Chondrocyte (in vitro differentiated cells): Measurements from ENCODE around the gene ACCSL. TPM values are rescaled to one million over a fixed set of nuclear protein-coding genes. Genes with fewer than 3 reads are reported as not detected.

Experiments
- DNase-seq: peaks from one replicate; pipeline ENCODE4 v3.0.0; 2021; ENCODE audit warnings: mixed read lengths, low spot score
- H3K27ac Mint-ChIP-seq: one replicate; pipeline ENCODE4 v1.8.0; 2021; ENCODE audit warnings: mild to moderate bottlenecking, moderate library complexity, mixed read lengths; ENCODE audit not compliant: unreplicated experiment
- H3K27me3 Mint-ChIP-seq: 2 replicates; pipeline ENCODE4 v1.8.0; 2021; ENCODE audit warnings: low read depth, mixed read lengths
- H3K36me3 Mint-ChIP-seq: 2 replicates; pipeline ENCODE4 v1.8.0; 2021; ENCODE audit warnings: low read depth, mixed read lengths
- H3K4me1 Mint-ChIP-seq: 2 replicates; pipeline ENCODE4 v1.8.0; 2021; ENCODE audit warnings: low read depth, mild to moderate bottlenecking, mixed read lengths
- H3K4me3 Mint-ChIP-seq: one replicate; pipeline ENCODE4 v1.8.0; 2021; ENCODE audit warnings: mild to moderate bottlenecking, moderate library complexity, mixed read lengths; ENCODE audit not compliant: unreplicated experiment
- H3K9me3 Mint-ChIP-seq: 2 replicates; pipeline ENCODE4 v1.8.0; 2021; ENCODE audit warnings: low read depth, mixed read lengths
- CTCF ChIP-seq: fragments of 200-600 bp; sonication (generic); IDR thresholded peaks from 2 replicates; pipeline ENCODE4 v1.5.0; 2021; ENCODE audit warnings: antibody characterized with exemption, mild to moderate bottlenecking, moderate library complexity
- total RNA-seq: library from RNA; stranded (reverse); gene quantifications from 3 replicates; pipeline ENCODE4 v1.2.1, GENCODE V29; 2021

Gene ACCSL
- total RNA-seq, 1 donor from 2014 or later, result not detected

GRCh38 chr11:44003736-44004451 lies 43.9 kb upstream of the ACCSL start:
- no peaks in the 10 kb centered on the region for H3K9me3 Mint-ChIP-seq
- no peaks in the 10 kb centered on the region for H3K36me3 Mint-ChIP-seq
- TF ChIP-seq CTCF, result no peak
- H3K4me1 Mint-ChIP-seq, result peaks cover 6% of the 10 kb centered on the region
- peaks cover 4% of the 10 kb centered on the region for H3K27me3 Mint-ChIP-seq
- H3K27ac Mint-ChIP-seq, result no peak overlapping the region
- DNase-seq, result no peak
- H3K4me3 Mint-ChIP-seq, result no peak overlapping the region

- DNase-seq, result no peak
- Mint-ChIP-seq H3K9me3 (no peaks in the 10 kb centered on the region), H3K27me3 (peaks cover 4% of the 10 kb centered on the region), H3K4me3 (no peak overlapping the region), H3K4me1 (peaks cover 6% of the 10 kb centered on the region), H3K27ac (no peak overlapping the region), H3K36me3 (no peaks in the 10 kb centered on the region)
- TF ChIP-seq CTCF, result no peak
Measured at GRCh38 chr11:44004452-44005062, 43.2 kb upstream of the ACCSL start.

DNA sequence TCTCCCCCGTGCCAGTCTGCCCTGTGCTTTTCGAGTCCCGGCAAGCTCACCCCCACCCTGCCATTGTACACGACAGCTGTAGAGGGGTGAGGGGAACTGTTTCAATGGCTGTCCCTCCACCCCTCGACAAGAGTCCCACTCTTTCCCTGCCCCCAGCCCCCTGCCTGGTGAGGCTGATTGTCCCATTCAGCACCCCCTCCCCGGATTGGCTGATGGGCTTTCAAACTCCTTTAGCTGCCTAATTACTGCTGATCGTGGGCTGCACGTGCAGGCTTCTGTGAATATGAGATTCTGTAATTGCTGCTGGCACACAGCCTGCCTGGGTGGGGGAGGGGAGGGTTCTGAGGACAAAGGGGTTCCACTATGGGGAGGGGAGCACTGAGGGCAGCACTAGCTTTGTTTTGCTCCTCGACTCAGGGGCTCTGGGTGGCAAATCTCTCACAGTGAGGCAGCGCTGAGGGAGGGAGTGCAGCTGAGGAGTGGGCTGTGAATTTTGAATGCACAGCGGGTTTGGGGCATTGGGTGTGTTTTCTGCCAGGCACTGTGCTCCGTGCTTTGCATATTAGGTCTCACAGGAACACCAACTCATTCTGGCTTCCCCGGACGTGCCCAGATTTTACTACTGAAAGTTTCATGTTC lies 42.6 kb upstream of the ACCSL start:
- no peak for DNase-seq
- no peaks in the 10 kb centered on the region for H3K36me3 Mint-ChIP-seq
- peaks cover 4% of the 10 kb centered on the region for H3K27me3 Mint-ChIP-seq
- no peak for TF ChIP-seq CTCF
- peaks cover 6% of the 10 kb centered on the region for H3K4me1 Mint-ChIP-seq
- H3K27ac Mint-ChIP-seq, result no peak overlapping the region
- no peak overlapping the region for H3K4me3 Mint-ChIP-seq
- H3K9me3 Mint-ChIP-seq, result no peaks in the 10 kb centered on the region

- Mint-ChIP-seq H3K9me3 (no peaks in the 10 kb centered on the region), H3K27ac (no peak overlapping the region), H3K36me3 (no peaks in the 10 kb centered on the region), H3K4me1 (peaks cover 12% of the 10 kb centered on the region), H3K27me3 (peaks cover 4% of the 10 kb centered on the region), H3K4me3 (no peak overlapping the region)
- TF ChIP-seq CTCF, result no peak
- DNase-seq, result no peak
Measured at GRCh38 chr11:44005956-44006355, 41.8 kb upstream of the ACCSL start.

DNA sequence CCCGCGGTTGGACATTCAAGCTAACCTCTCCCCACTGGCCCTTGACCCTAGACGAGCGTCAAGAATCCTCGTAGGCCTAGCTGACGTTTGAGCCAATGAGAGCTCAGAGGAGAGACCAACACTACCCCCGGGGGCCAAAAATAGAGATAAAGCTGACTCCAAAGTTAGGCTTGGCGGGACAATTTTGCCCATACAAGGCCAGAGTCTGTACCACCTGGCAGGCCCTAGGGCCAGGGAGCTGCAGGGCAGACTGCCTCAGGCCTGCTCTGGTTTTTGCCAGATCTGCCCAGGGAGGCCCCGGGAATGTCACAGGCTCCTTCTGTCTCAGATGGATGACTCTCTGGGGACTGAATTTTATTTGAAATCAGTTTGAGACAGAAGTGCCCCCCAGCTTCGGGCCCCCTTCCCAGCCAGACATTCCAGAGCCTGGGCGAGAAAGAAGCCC lies 40.8 kb upstream of the ACCSL start:
- DNase-seq, result no peak
- Mint-ChIP-seq H3K27me3 (peaks cover 3% of the 10 kb centered on the region), H3K9me3 (no peaks in the 10 kb centered on the region), H3K4me1 (peaks cover 21% of the 10 kb centered on the region), H3K4me3 (no peak overlapping the region), H3K27ac (no peak overlapping the region), H3K36me3 (no peaks in the 10 kb centered on the region)
- TF ChIP-seq CTCF, result no peak
